GM12878 (cell line): ENCODE results near the gene UBAC2. TPM values are rescaled to one million over a fixed set of nuclear protein-coding genes. Genes with fewer than 3 reads are reported as not detected.

Experiments
- ATF7 ChIP-seq: fragments of 450-650 bp; IDR thresholded peaks from 2 replicates; pipeline ENCODE4 v1.6.1; 2016; ENCODE audit warnings: low read depth, mild to moderate bottlenecking
- CBX3 ChIP-seq: fragments of 200-600 bp; sonication (generic); IDR thresholded peaks from 2 replicates; pipeline ENCODE4 v1.6.1; 2016; ENCODE audit warnings: low read depth, borderline replicate concordance
- HCFC1 ChIP-seq: fragments of 150-350 bp; IDR thresholded peaks from 2 replicates; pipeline ENCODE4 v1.6.1; 2014; ENCODE audit warnings: low read length
- HDAC6 ChIP-seq: fragments of 200-600 bp; sonication (generic); IDR thresholded peaks from one replicate; pipeline ENCODE4 v1.8.0; 2017; ENCODE audit warnings: antibody characterized with exemption; ENCODE audit not compliant: unreplicated experiment
- HDGF ChIP-seq: fragments of 450-650 bp; IDR thresholded peaks from 2 replicates; pipeline ENCODE4 v1.6.1; 2016; ENCODE audit warnings: antibody characterized with exemption
- IKZF1 ChIP-seq: fragments of 450-650 bp; conservative IDR thresholded peaks from 2 replicates; pipeline ENCODE4 v1.6.1; 2017; ENCODE audit warnings: antibody characterized with exemption, mild to moderate bottlenecking
- JUNB ChIP-seq: IDR thresholded peaks from 2 replicates; pipeline ENCODE4 v1.6.1; 2016; ENCODE audit warnings: antibody characterized with exemption, mild to moderate bottlenecking
- POLR2AphosphoS5 ChIP-seq: IDR thresholded peaks from 2 replicates; pipeline ENCODE4 v1.6.1; 2011; ENCODE audit warnings: mild to moderate bottlenecking, low read length, inconsistent platforms
- SIX5 ChIP-seq: IDR thresholded peaks from 2 replicates; pipeline ENCODE4 v1.6.1; 2011; ENCODE audit warnings: mild to moderate bottlenecking, low read depth, low read length, moderate library complexity; ENCODE audit not compliant: severe bottlenecking
- SP1 ChIP-seq: IDR thresholded peaks from one replicate; pipeline ENCODE4 v1.6.1; 2011; ENCODE audit warnings: low read depth, low read length
- polyA plus RNA-seq, 11 experiments: library from polyadenylated mRNA; depleted of rRNA in 4 of 11; unstranded in 6 of 11; stranded (reverse) in 5 of 11; fragments of >200 nt; fragmentation: Nextera tagmentation in 4 of 11; fragmentation: Illumina TruSeq in 1 of 11; extraction: Ambion mirVana in 4 of 11; extraction: Trizol in 1 of 11; gene quantifications; 1 replicate in 1 of 11; 2 replicates in 10 of 11; pipeline versions ENCODE4 v1.2.1 to v1.2.3, GENCODE V29; 2011 to 2016; ENCODE audit warnings: inconsistent platforms in 2 of 11, missing spikeins in 2 of 11, low read depth in 1 of 11
- total RNA-seq, 4 experiments: library from RNA; depleted of rRNA in 3 of 4; stranded (reverse); fragments of >200 nt in 3 of 4; fragmentation: Illumina TruSeq in 1 of 4; extraction: Trizol in 1 of 4; gene quantifications; 2 replicates each; pipeline versions ENCODE4 v1.2.1 to v1.2.3, GENCODE V29; 2013 to 2021
- TF ChIP-seq, protein P1 (sequence below): IDR thresholded peaks from 2 replicates; pipeline ENCODE4 v1.6.1; 2011; ENCODE audit warnings: borderline replicate concordance, low read depth, mild to moderate bottlenecking, moderate library complexity, low read length; ENCODE audit not compliant: insufficient read depth, poor library complexity, severe bottlenecking
- TF ChIP-seq, protein P2 (sequence below): fragments of 150-350 bp; IDR thresholded peaks from 2 replicates; pipeline ENCODE4 v1.6.1; 2016; ENCODE audit warnings: low read depth, low read length
- TF ChIP-seq, protein P3 (sequence below): IDR thresholded peaks from 2 replicates; pipeline ENCODE4 v1.6.1; 2011; ENCODE audit warnings: low read depth, low read length, improper control_type of control experiment, borderline replicate concordance
- TF ChIP-seq, protein P4 (sequence below): fragments of 450-650 bp; formaldehyde crosslinking; IDR thresholded peaks from 2 replicates; pipeline ENCODE4 v1.4.0; 2022; ENCODE audit warnings: mild to moderate bottlenecking, moderate library complexity
- TF ChIP-seq, protein P5 (sequence below): IDR thresholded peaks from 2 replicates; pipeline ENCODE4 v1.6.1; 2011; ENCODE audit warnings: borderline replicate concordance, low read depth, mild to moderate bottlenecking, moderate library complexity, mixed read lengths, low read length; ENCODE audit not compliant: insufficient read depth; ENCODE audit errors: extremely low read length
- TF ChIP-seq, protein P6 (sequence below): fragments of 450-650 bp; IDR thresholded peaks from 2 replicates; pipeline ENCODE4 v1.6.1; 2017; ENCODE audit warnings: mild to moderate bottlenecking, low read depth, inconsistent platforms; ENCODE audit not compliant: poor library complexity, severe bottlenecking

Gene UBAC2
- total and polyA plus RNA-seq, 10 of the 15 experiments (the other 5 are each of a cell fraction or from before 2014, with no cell fraction given), result 3.0 to 54.6 (median 17.4) TPM

DNA sequence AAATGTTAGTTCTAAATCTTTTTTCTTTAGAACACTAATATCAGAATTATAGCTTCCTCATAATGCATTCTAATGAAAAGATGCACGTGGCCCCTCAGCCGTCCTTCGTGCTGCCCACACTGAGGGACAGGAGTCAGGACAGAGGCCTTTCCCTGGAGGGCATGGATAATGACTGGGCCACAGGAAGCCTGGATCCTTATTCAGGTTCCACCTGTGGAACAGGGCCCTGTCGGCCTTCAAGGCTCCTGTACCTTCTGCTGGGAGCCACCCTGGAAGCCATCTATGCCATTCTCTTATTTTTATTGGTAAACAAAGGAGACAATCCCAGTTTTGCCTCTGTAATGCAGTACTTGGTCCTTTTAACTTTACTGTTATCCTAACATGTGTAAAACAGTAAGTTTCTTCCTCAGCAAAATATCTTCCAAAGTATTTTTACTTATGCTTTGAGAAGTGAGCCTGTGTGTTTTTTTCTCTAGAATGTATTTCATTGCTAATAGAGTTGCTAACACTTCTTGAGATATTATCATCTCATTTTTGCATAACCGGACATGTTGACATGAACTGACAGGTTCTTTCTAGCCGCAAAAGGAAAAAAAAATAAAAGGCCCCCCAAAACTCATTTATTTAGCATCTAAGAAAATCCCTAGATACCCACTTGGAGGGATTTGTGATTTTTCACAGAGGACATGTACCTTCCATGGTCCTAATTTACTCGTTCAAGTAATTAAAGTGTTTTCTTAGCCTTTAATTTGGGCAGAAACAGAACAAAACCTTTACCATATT lies 100.6 kb downstream of the UBAC2 start (continued):
- TF ChIP-seq, protein P1, sequence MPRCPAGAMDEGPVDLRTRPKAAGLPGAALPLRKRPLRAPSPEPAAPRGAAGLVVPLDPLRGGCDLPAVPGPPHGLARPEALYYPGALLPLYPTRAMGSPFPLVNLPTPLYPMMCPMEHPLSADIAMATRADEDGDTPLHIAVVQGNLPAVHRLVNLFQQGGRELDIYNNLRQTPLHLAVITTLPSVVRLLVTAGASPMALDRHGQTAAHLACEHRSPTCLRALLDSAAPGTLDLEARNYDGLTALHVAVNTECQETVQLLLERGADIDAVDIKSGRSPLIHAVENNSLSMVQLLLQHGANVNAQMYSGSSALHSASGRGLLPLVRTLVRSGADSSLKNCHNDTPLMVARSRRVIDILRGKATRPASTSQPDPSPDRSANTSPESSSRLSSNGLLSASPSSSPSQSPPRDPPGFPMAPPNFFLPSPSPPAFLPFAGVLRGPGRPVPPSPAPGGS, result peak; percentile 11
- TF ChIP-seq, protein P2, sequence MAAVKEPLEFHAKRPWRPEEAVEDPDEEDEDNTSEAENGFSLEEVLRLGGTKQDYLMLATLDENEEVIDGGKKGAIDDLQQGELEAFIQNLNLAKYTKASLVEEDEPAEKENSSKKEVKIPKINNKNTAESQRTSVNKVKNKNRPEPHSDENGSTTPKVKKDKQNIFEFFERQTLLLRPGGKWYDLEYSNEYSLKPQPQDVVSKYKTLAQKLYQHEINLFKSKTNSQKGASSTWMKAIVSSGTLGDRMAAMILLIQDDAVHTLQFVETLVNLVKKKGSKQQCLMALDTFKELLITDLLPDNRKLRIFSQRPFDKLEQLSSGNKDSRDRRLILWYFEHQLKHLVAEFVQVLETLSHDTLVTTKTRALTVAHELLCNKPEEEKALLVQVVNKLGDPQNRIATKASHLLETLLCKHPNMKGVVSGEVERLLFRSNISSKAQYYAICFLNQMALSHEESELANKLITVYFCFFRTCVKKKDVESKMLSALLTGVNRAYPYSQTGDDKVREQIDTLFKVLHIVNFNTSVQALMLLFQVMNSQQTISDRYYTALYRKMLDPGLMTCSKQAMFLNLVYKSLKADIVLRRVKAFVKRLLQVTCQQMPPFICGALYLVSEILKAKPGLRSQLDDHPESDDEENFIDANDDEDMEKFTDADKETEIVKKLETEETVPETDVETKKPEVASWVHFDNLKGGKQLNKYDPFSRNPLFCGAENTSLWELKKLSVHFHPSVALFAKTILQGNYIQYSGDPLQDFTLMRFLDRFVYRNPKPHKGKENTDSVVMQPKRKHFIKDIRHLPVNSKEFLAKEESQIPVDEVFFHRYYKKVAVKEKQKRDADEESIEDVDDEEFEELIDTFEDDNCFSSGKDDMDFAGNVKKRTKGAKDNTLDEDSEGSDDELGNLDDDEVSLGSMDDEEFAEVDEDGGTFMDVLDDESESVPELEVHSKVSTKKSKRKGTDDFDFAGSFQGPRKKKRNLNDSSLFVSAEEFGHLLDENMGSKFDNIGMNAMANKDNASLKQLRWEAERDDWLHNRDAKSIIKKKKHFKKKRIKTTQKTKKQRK, result no peak
- TF ChIP-seq HDGF, result no peak
- TF ChIP-seq, protein P3, sequence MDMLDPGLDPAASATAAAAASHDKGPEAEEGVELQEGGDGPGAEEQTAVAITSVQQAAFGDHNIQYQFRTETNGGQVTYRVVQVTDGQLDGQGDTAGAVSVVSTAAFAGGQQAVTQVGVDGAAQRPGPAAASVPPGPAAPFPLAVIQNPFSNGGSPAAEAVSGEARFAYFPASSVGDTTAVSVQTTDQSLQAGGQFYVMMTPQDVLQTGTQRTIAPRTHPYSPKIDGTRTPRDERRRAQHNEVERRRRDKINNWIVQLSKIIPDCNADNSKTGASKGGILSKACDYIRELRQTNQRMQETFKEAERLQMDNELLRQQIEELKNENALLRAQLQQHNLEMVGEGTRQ, result no peak
- no peak for TF ChIP-seq SP1
- peak; percentile 79 for TF ChIP-seq POLR2AphosphoS5
- TF ChIP-seq JUNB, result no peak
- TF ChIP-seq, protein P4, sequence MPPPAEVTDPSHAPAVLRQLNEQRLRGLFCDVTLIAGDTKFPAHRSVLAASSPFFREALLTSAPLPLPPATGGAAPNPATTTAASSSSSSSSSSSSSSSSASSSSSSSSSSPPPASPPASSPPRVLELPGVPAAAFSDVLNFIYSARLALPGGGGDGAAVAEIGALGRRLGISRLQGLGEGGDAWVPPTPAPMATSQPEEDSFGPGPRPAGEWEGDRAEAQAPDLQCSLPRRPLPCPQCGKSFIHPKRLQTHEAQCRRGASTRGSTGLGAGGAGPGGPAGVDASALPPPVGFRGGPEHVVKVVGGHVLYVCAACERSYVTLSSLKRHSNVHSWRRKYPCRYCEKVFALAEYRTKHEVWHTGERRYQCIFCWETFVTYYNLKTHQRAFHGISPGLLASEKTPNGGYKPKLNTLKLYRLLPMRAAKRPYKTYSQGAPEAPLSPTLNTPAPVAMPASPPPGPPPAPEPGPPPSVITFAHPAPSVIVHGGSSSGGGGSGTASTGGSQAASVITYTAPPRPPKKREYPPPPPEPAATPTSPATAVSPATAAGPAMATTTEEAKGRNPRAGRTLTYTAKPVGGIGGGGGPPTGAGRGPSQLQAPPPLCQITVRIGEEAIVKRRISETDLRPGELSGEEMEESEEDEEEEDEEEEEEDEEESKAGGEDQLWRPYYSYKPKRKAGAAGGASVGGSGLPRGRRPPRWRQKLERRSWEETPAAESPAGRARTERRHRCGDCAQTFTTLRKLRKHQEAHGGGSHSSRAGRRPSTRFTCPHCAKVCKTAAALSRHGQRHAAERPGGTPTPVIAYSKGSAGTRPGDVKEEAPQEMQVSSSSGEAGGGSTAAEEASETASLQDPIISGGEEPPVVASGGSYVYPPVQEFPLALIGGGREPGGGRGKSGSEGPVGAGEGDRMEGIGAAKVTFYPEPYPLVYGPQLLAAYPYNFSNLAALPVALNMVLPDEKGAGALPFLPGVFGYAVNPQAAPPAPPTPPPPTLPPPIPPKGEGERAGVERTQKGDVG, result peak; percentile 13; the same call in 1 of the 2 replicates
- no peak for TF ChIP-seq ATF7
- TF ChIP-seq, protein P5, sequence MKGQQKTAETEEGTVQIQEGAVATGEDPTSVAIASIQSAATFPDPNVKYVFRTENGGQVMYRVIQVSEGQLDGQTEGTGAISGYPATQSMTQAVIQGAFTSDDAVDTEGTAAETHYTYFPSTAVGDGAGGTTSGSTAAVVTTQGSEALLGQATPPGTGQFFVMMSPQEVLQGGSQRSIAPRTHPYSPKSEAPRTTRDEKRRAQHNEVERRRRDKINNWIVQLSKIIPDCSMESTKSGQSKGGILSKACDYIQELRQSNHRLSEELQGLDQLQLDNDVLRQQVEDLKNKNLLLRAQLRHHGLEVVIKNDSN, result no peak
- no peak for TF ChIP-seq SIX5
- TF ChIP-seq CBX3, result no peak
- 0 out of 2 replicates have a peak, but pooled peaks have one; percentile 40 for TF ChIP-seq IKZF1
- TF ChIP-seq, protein P6, sequence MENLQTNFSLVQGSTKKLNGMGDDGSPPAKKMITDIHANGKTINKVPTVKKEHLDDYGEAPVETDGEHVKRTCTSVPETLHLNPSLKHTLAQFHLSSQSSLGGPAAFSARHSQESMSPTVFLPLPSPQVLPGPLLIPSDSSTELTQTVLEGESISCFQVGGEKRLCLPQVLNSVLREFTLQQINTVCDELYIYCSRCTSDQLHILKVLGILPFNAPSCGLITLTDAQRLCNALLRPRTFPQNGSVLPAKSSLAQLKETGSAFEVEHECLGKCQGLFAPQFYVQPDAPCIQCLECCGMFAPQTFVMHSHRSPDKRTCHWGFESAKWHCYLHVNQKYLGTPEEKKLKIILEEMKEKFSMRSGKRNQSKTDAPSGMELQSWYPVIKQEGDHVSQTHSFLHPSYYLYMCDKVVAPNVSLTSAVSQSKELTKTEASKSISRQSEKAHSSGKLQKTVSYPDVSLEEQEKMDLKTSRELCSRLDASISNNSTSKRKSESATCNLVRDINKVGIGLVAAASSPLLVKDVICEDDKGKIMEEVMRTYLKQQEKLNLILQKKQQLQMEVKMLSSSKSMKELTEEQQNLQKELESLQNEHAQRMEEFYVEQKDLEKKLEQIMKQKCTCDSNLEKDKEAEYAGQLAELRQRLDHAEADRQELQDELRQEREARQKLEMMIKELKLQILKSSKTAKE, result no peak
- no peak for TF ChIP-seq HCFC1
- no peak for TF ChIP-seq HDAC6
